Heart left ventricle (tissue), 16 donors: ENCODE measurements around the gene C17orf58. TPM values are rescaled to one million over a fixed set of nuclear protein-coding genes. Genes with fewer than 3 reads are reported as not detected.

Experiments used
- ATAC-seq, 4 donors: fragments of 200-7000 bp; cut with Tn5 transposase; one replicate each; pipeline ENCODE4 v1.9.1; 2020 to 2022; ENCODE audit warnings: moderate library complexity in 4 of 4, mild to moderate bottlenecking in 3 of 4, moderate number of reproducible peaks in 1 of 4
- DNase-seq, 5 donors: peaks; one replicate each; pipeline ENCODE4 v3.0.0-alpha.2; 2020
- H3K27ac ChIP-seq, 12 donors: fragments of 200-600 bp; sonication (generic) in 4 of 12; one replicate each; pipeline versions ENCODE4 v1.5.0 to v1.8.0; 2016 to 2022; ENCODE audit warnings: mild to moderate bottlenecking in 2 of 12
- H3K27me3 ChIP-seq, 9 donors: fragments of 200-600 bp; sonication (generic) in 2 of 9; one replicate each; pipeline versions ENCODE4 v1.5.1 to v1.8.0; 2016 to 2022; ENCODE audit warnings: mild to moderate bottlenecking in 3 of 9
- H3K36me3 ChIP-seq, 9 donors: fragments of 200-600 bp; sonication (generic) in 2 of 9; one replicate each; pipeline versions ENCODE4 v1.5.0 to v1.8.0; 2018 to 2022; ENCODE audit warnings: mild to moderate bottlenecking in 2 of 9
- H3K4me1 ChIP-seq, 12 donors: fragments of 200-600 bp; sonication (generic) in 4 of 12; one replicate each; pipeline versions ENCODE4 v1.5.0 to v1.8.0; 2016 to 2022; ENCODE audit warnings: mild to moderate bottlenecking in 3 of 12
- H3K4me3 ChIP-seq, 12 donors: fragments of 200-600 bp; sonication (generic) in 4 of 12; one replicate each; pipeline versions ENCODE4 v1.5.0 to v1.8.0; 2017 to 2022; ENCODE audit warnings: mild to moderate bottlenecking in 9 of 12, moderate library complexity in 4 of 12
- H3K9me3 ChIP-seq, 12 donors: fragments of 200-600 bp; sonication (generic) in 4 of 12; one replicate each; pipeline versions ENCODE4 v1.5.0 to v1.8.0; 2016 to 2022; ENCODE audit warnings: mild to moderate bottlenecking in 1 of 12
- CTCF ChIP-seq, 12 donors: fragments of 200-600 bp; sonication (generic) in 4 of 12; IDR thresholded peaks; one replicate each; pipeline versions ENCODE4 v1.5.0 to v1.8.0; 2018 to 2022; ENCODE audit warnings: antibody characterized with exemption in 12 of 12, mild to moderate bottlenecking in 5 of 12
- POLR2A ChIP-seq, 2 donors: fragments of 450-650 bp; IDR thresholded peaks; one replicate each; pipeline ENCODE4 v1.6.1; 2017; ENCODE audit warnings: antibody characterized with exemption in 2 of 2, mild to moderate bottlenecking in 2 of 2, moderate library complexity in 2 of 2
- WGBS, 4 donors: extraction: QIAGEN DNeasy Blood & Tissue Kit in 2 of 4; methylation state at CpG; one replicate each; pipeline versions ENCODE4 v1.1.5 to v1.1.7; 2013 to 2018; 5-methylcytosine and 5-hydroxymethylcytosine counted together
- intact Hi-C, 10 donors: fragments of 100-400 bp; cut with DNase I; formaldehyde crosslinking; loops; one replicate each; pipeline versions ENCODE4 v1.11.1 to v1.14.2; 2022
- polyA plus RNA-seq, 2 donors: library from polyadenylated mRNA; stranded (reverse); fragments of 200-250 nt; gene quantifications; one replicate each; pipeline ENCODE4 v1.2.3, GENCODE V29; 2013
- total RNA-seq, 9 donors: library from RNA; depleted of rRNA in 2 of 9; stranded (reverse); fragments of >200 nt in 2 of 9; fragmentation: NEBNext Ultra II Directional in 3 of 9; extraction: Animal tissue kit (Norgen Biotek cat#: 25700) in 3 of 9; gene quantifications; one replicate each; pipeline versions ENCODE4 v1.1.0 to v1.2.4, GENCODE V29; 2016 to 2023
- donor health status: ischemic (EF 13 %, LVEDD 7.1; RV severe dilation, severe dysfunction).
- donor health status: healthy with polysubstance abuse.
- donor health status: DM: no; HTN: yes; CAD: no.
- donor health status: DM: no; HTN: no; CAD: no.
- donor health status: ischemic (EF 25% LVEDD 6.9; RV normal size, moderate dysfunction).
- donor health status: ischemic (EF 25% LVEDD 5.7; RV mildly dilated, moderate dysfunction).
- donor health status: healthy.
- donor health status: DM: yes; HTN: yes; CAD: no.
- donor health status: ischemic (EF 35%, LVEDD 5.7; RV mildly dilated, moderate dysfunction).
- donor health status: nonischemic (EF 11% LVEDD 7.7; RV severe dilation, severe dysfunction).
- donor health status: DM: yes; HTN: yes; CAD: no.
- donor health status: PGD.
- donor health status: ischemic (EF 29% LVEDD 5.4; RV normal size, mild dysfunction).
- donor health status: nonischemic (EF 23%, LVEDD 6.1; RV moderate dilation, normal function).

Gene C17orf58
- total and polyA plus RNA-seq, 11 donors: 4.1 to 11.8 (median 5.8) TPM

- WGBS, 4 donors: 81 to 92% (median 91%) methylated on average over 3 of the region's 3 CpGs
- ATAC-seq (no peak), DNase-seq (no peak)
- Histone ChIP-seq H3K27me3 (no peaks in the 10 kb centered on the region), H3K36me3 (no peaks in the 10 kb centered on the region), H3K9me3 (no peaks in the 10 kb centered on the region), H3K27ac (no peak overlapping the region), H3K4me1 (peaks cover 0 to 3% (median 0%) of the 10 kb centered on the region in 12 donors), H3K4me3 (no peak overlapping the region)
- TF ChIP-seq POLR2A (IDR thresholded peaks at IDR 0.05) (no peak), CTCF (IDR thresholded peaks at IDR 0.05) (no peak)
- intact Hi-C loops: no loop called here
Measured at GRCh38 chr17:68004201-68004600, 7.9 kb upstream of the C17orf58 start.

- no peak overlapping the region for H3K4me3 ChIP-seq
- H3K27ac ChIP-seq: no peak overlapping the region
- no peak for DNase-seq
- no peak for ATAC-seq
- intact Hi-C loops: no loop called here
- peaks cover 0 to 3% (median 0%) of the 10 kb centered on the region in 9 donors for H3K27me3 ChIP-seq
- no peaks in the 10 kb centered on the region for H3K9me3 ChIP-seq
- WGBS, 4 donors: 91 to 95% (median 92%) methylated on average over 3 of the region's 3 CpGs
- no peaks in the 10 kb centered on the region for H3K36me3 ChIP-seq
- no peak for TF ChIP-seq POLR2A (IDR thresholded peaks at IDR 0.05)
- TF ChIP-seq CTCF (IDR thresholded peaks at IDR 0.05): no peak
- peaks cover 2 to 25% (median 10%) of the 10 kb centered on the region in 12 donors for H3K4me1 ChIP-seq
Measured at GRCh38 chr17:67999291-67999911, 3.1 kb upstream of the C17orf58 start.

- TF ChIP-seq CTCF (IDR thresholded peaks at IDR 0.05) (no peak), POLR2A (IDR thresholded peaks at IDR 0.05) (no peak)
- Histone ChIP-seq H3K9me3 (no peaks in the 10 kb centered on the region), H3K27me3 (peaks cover 0 to 3% (median 0%) of the 10 kb centered on the region in 9 donors), H3K27ac (no peak overlapping the region), H3K36me3 (no peaks in the 10 kb centered on the region), H3K4me1 (peaks cover 2 to 28% (median 10%) of the 10 kb centered on the region in 12 donors), H3K4me3 (no peak overlapping the region)
- 88 to 97% (median 92%) methylated on average over 2 of the region's 2 CpGs for WGBS, 4 donors
- DNase-seq (no peak), ATAC-seq (no peak)
- intact Hi-C loops: no loop called here
Measured at GRCh38 chr17:67998466-67998865, 2.2 kb upstream of the C17orf58 start.

- peaks cover 0 to 4% (median 0%) of the 10 kb centered on the region in 9 donors for H3K36me3 ChIP-seq
Measured at GRCh38 chr17:67995570-67996263, 552 bp downstream of the C17orf58 start.

More at GRCh38 chr17:67995570-67996263, 552 bp downstream of the C17orf58 start:
- ATAC-seq (peak in 3 of 4 donors; percentile 6 to 19 (median 7)), DNase-seq (peak in 3 of 5 donors; percentile 35 to 47 (median 38))
- peaks cover 0 to 3% (median 0%) of the 10 kb centered on the region in 9 donors for H3K27me3 ChIP-seq
- intact Hi-C loops: no loop called here
- H3K9me3 ChIP-seq: no peaks in the 10 kb centered on the region
- 0 to 1% (median 1%) methylated on average over 42 to 43 of the region's 43 CpGs for WGBS, 4 donors
- H3K4me1 ChIP-seq: peaks cover 2 to 38% (median 15%) of the 10 kb centered on the region in 12 donors
- TF ChIP-seq CTCF (IDR thresholded peaks at IDR 0.05) (peak in 3 of 12 donors; percentile 6 to 25 (median 15)), POLR2A (IDR thresholded peaks at IDR 0.05) (no peak)
- H3K4me3 ChIP-seq: peak overlapping the region; percentile 41 to 94 (median 72)
- H3K27ac ChIP-seq: peak overlapping the region in 11 of 12 donors; percentile 18 to 96 (median 50)
